HG03103 (cell line): Measurements from ENCODE around the gene ACTG2.

Experiments
- ATAC-seq: cut with Tn5 transposase; IDR thresholded peaks from one replicate; pipeline ENCODE4 v1.9.1; 2021; ENCODE audit warnings: low read depth; ENCODE audit not compliant: unreplicated experiment

ACTG2 gene

DNA sequence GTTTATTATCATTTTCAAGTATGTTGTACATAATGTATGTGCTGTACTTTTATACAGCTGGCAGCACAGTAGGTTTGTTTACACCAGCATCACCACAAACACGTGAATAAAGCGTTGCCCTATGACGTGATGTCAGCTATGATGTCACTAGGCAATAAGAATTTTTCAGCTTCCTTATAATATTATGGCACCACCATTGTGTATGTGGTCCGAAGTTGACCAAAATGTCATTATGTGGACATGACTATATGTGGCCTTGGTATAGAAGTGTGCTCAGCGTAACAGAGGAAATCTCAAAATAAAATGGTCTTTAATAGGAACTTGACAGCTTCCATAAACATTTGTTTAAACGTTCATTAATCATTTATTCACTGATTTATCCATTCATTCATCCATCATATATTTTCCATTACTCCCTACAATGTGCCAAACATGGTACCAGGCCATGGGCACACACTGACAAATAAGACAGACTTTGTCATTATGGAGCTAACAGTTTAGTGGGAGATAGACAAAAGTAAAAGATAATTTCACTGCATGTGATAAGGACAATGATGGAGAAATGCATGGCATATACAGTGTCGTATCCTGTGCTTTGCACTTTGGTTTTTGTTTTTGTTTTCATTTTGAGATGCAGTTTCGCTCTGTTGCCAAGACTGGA lies 18.9 kb downstream of the ACTG2 start:
- no peak for ATAC-seq

- ATAC-seq = no peak
Observed at GRCh38 chr2:73913414-73914054, 20.7 kb downstream of the ACTG2 start.

GRCh38 chr2:73914667-73915066 lies 21.9 kb downstream of the ACTG2 start:
- no peak for ATAC-seq

DNA sequence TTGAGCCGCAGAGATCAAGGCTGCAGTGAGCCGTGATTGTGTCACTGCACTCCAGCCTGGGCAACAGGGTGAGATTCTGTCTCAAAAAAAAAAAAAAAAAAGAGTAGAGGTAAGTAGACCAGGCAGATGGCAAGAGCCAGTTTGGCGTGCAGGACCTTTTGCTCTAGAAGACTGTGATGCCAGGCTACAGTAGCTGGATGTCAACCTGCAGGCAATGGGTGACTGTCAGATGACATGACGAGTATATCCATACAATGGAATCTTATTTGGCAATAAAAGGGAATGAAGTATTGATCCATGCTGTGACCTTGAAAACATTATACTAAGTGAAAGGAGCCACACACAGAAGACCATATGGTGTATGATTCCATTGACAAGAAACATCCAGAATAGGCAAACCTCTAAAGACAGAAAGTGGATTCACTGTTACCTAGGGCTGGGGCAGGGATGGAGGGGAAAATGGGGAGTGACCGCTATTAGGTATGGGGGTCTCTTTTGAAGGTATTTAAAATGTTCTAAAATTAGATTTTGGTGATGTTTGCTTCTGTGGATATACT lies 22.7 kb downstream of the ACTG2 start:
- ATAC-seq = no peak

DNA sequence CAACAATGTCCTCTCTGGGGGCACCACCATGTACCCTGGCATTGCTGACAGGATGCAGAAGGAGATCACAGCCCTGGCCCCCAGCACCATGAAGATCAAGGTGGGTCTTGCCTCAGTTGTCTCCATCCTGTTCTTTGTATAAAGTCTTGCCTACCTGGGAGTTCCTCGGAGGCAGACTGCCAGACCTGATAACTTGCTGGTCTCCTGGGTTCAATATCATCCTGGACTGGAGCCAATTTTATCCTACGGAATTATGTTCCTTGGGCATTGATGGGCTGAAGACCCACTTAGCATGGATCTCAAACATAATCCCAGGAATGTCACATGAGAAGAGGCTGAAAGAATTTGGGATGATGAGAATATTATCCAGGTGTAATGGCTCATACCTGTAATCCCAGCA lies 23.9 kb downstream of the ACTG2 start:
- no peak for ATAC-seq

DNA sequence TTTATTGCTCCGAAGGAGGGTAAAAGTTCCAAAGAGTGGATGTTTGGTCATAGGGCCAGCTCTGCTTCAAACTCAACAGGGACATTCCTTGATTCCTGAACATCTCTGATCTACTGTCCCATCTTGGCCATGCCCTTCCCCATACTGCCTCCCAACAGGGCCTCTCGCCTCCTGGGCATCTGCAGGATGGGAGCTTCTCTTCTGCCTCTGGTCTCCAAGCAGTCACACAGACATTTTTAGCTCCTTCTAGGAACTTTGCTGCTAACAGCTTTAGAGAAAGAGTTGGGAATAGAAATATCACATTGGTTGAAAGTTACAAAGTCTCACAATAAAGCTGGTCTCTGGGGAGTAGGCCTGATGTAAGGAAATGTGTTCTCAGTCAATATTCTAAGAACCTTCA lies 24.5 kb downstream of the ACTG2 start:
- no peak for ATAC-seq

DNA sequence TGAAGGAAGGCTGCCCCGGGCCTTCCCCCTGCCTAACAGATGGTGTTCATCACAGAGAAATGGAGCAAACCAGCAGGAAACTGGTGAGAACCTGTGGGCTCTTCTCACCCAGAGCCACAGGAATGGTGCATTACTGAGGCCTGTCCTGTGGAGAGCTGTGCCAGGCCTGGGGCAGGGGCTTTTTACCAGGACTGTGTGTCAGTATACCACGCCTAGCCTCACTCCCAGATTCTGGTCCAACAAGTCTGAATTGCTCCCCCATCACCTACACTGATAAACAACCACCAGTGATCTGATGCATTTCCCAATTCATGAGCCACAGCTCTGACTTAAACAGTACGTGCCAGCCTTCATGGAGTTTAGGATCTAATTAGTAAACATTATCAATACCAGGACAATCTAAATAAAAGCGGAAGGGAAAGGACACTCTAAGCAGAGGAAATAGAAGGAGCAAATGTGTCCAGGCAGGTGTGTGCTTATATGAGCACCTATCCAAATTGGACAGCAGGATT lies 24.9 kb downstream of the ACTG2 start:
- no peak for ATAC-seq

DNA sequence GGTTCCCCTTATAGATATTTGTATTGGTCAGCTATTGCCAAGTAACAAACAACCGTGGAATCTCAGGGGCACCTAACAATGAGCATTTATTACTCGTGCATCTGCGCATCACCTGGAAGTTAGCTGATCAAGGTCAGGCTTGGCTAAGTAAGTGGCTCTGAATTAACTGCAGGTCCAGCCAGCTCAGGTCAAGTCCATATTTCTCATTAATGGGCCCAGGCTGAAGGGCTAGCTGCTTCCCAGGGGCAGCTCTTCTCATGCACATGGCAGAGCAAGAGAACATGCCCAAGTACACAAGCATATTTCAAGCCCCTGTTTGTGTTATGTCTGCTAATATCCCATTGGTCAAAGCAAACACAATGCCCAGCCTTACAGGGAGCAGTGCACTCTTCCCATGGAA lies 26.0 kb downstream of the ACTG2 start:
- ATAC-seq = no peak

GRCh38 chr2:73919596-73920228 lies 26.9 kb downstream of the ACTG2 start:
- no peak for ATAC-seq

- no peak for ATAC-seq
Observed at GRCh38 chr2:73920577-73921545, 28.1 kb downstream of the ACTG2 start.

GRCh38 chr2:73921581-73921980 lies 28.8 kb downstream of the ACTG2 start:
- no peak for ATAC-seq

DNA sequence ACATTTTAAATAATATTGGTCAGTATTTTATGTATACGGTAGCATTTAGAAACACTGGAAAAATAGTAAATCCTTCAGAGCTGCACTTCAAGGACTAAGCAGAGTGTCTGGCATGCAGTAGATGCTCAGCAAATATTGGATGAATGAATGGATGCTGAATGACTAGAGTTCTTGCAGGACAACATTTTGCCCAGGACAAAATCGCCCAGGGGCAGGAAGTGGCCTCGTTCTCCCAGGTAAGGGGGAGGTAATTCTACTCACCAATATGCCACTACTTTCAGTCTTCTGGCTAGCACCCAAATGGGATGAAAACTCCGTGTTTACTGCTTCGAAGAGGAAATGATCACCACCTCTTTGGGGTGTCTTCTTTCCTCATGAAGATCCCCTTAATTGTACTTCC lies 29.9 kb downstream of the ACTG2 start:
- no peak for ATAC-seq

GRCh38 chr2:73925033-73925704 lies 32.4 kb downstream of the ACTG2 start:
- ATAC-seq = no peak

- ATAC-seq = no peak
Observed at GRCh38 chr2:73925853-73926492, 33.2 kb downstream of the ACTG2 start.

DNA sequence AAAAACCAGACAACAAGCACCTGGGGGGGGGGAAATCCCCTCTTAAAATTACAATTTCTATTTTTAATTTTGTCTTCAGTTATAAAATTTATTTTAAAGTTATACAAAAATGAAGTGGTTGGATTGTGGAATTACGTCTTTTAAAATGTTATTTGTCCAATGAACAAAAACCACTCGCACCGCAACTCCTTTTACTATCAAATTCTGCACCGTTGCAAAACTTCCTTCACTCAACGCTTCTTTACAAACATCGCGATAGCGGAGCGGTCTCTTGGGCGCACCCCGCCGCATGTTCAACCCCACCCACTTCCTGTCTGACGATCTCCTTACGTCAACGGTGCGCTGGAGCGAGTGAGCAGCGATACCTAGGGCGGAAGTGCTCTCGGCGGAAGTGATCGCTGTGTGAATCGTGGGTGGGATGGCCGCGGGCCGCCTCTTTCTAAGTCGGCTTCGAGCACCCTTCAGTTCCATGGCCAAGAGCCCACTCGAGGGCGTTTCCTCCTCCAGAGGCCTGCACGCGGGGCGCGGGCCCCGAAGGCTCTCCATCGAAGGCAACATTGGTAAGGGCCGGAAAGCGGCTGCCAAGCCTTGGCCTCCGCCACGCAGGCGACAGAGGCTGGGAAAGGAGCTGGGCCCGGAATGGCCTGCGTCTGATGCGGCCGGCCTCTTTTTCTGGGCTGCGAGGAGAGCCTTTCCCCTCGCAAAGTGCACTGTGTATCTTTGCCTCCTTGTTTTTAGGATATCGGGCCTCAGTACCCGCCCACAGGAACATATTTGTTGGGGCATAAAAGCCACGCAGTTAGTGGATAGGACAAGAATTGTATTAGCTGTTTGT lies 33.9 kb downstream of the ACTG2 start, which contains the start of gene DGUOK:
Gene DGUOK (plus strand): TSS at position 388 of the 835 bp plus-strand sequence. CDS start 31 bp downstream, at position 419.
- ATAC-seq = peak; percentile 98

GRCh38 chr2:73927344-73927743 lies 34.5 kb downstream of the ACTG2 start:
- no peak for ATAC-seq

DNA sequence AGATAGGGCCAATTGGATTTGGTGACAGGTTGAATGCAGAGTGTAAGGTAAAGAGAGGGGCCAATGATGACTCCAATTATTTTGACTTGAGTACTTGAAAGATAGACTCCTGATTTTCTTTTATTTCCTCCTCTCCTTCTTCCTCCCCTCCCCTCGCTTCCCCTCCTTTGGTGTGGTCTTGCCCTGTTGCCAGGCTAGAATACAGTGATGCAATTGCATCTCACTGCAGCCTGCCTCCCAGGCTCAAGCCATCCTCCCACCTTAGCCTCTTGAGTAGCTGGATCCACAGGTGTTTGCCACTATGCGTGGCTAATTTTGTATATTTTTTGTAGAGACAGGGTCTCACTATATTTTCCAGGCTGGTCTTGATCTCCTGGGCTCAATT lies 36.1 kb downstream of the ACTG2 start:
- ATAC-seq = no peak

DNA sequence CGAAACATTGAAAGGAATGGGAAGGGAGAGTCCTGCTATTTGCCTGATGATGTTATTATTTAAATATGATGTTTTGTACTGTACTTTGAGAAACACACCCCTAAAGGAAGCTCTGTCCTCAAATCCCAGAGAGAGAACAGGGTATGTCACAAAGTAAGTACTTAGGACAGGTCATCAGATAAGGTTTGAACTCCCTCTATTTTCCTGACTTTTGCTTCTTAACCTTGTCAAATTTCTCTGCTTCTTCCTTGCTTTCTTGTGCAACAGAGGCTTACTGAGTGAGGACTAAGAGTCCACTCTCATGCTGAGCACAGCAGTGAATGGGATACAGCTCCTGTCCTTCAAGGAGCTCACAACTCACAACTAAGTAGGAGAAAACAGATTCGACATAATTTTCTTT lies 37.6 kb downstream of the ACTG2 start:
- no peak for ATAC-seq
